SK-N-SH (cell line): ENCODE data around the gene DUOX2. TPM values are rescaled to one million over a fixed set of nuclear protein-coding genes. Genes with fewer than 3 reads are reported as not detected.
A peak's percentile ranks its signal among the peaks of the same experiment; 100 is the strongest.

Experiments
- CTCF ChIA-PET: fragments of 300-600, 350-600 bp; formaldehyde crosslinking; extraction: SDS; loops from one replicate; lab custom pipeline; 2021; lab: Yijun Ruan, JAX
- POLR2A ChIA-PET: fragments of 350-600 bp; sonication (Branson Sonifier 250); formaldehyde crosslinking; extraction: SDS; loops from one replicate; lab custom pipeline; 2020; ENCODE audit warnings: antibody characterized with exemption, inconsistent platforms; lab: Yijun Ruan, JAX
- DNase-seq: peaks from one replicate; pipeline ENCODE4 v3.0.0; 2012
- H2AFZ ChIP-seq: fragments of 200-600 bp; sonication (generic); 2 replicates; pipeline ENCODE4 v1.8.1; 2016; ENCODE audit warnings: antibody characterized with exemption, mild to moderate bottlenecking, low read depth
- H3F3A ChIP-seq: fragments of 200-600 bp; sonication (generic); replicated peaks from 2 replicates; pipeline ENCODE3; 2016; ENCODE audit warnings: antibody characterized with exemption, mild to moderate bottlenecking; ENCODE audit not compliant: insufficient read depth
- H3K27ac ChIP-seq, 2 experiments: fragments of 200-500 bp in 1 of 2; fragments of 200-600 bp in 1 of 2; sonication (Bioruptor generic) in 1 of 2; sonication (generic), shearing (Covaris generic) in 1 of 2; 2 replicates each; pipeline versions ENCODE4 v1.5.1 to v1.6.1; 2014 to 2016; ENCODE audit warnings: low read depth in 2 of 2, inconsistent platforms in 1 of 2, low read length in 1 of 2, mild to moderate bottlenecking in 1 of 2, mixed read lengths in 1 of 2
- H3K27me3 ChIP-seq: fragments of 200-600 bp; sonication (generic), shearing (Covaris generic); 2 replicates; pipeline ENCODE4 v1.6.1; 2016; ENCODE audit warnings: mixed run types; ENCODE audit not compliant: insufficient read depth
- H3K36me3 ChIP-seq, 2 experiments: fragments of 200-500 bp in 1 of 2; fragments of 200-600 bp in 1 of 2; sonication (Bioruptor generic) in 1 of 2; sonication (generic) in 1 of 2; replicated peaks in 1 of 2; 2 replicates each; pipeline versions ENCODE3 to v1.5.1; 2014 to 2016; ENCODE audit warnings: low read length in 1 of 2, mild to moderate bottlenecking in 1 of 2; ENCODE audit not compliant: insufficient read depth in 2 of 2, control insufficient read depth in 1 of 2
- H3K4me1 ChIP-seq, 2 experiments: fragments of 200-500 bp in 1 of 2; fragments of 200-600 bp in 1 of 2; sonication (Bioruptor generic) in 1 of 2; sonication (generic), shearing (Covaris generic) in 1 of 2; 2 replicates each; pipeline versions ENCODE4 v1.5.1 to v1.6.1; 2014 to 2016; ENCODE audit warnings: low read depth in 1 of 2, low read length in 1 of 2, mixed run types in 1 of 2; ENCODE audit not compliant: insufficient read depth in 2 of 2, control insufficient read depth in 1 of 2
- H3K4me2 ChIP-seq: fragments of 200-600 bp; sonication (generic), shearing (Covaris generic); 2 replicates; pipeline ENCODE4 v1.6.1; 2017; ENCODE audit warnings: mixed run types
- H3K4me3 ChIP-seq, 2 experiments: fragments of 200-500 bp in 1 of 2; fragments of 200-600 bp in 1 of 2; sonication (Bioruptor generic) in 1 of 2; sonication (generic), shearing (Covaris generic) in 1 of 2; 2 replicates each; pipeline versions ENCODE4 v1.5.1 to v1.8.1; 2014 to 2016; ENCODE audit warnings: low read depth in 2 of 2, inconsistent platforms in 1 of 2, low read length in 1 of 2, mild to moderate bottlenecking in 1 of 2, mixed read lengths in 1 of 2, moderate library complexity in 1 of 2
- H3K79me2 ChIP-seq: fragments of 200-600 bp; sonication (generic); 2 replicates; pipeline ENCODE4 v1.8.1; 2017; ENCODE audit warnings: mild to moderate bottlenecking; ENCODE audit not compliant: insufficient read depth
- H3K9ac ChIP-seq: fragments of 200-600 bp; sonication (generic); 2 replicates; pipeline ENCODE4 v1.6.1; 2017; ENCODE audit warnings: mixed run types
- H3K9me2 ChIP-seq: fragments of 200-600 bp; sonication (generic); 2 replicates; pipeline ENCODE4 v1.6.1; 2017; ENCODE audit warnings: mixed run types
- H3K9me3 ChIP-seq: fragments of 200-600 bp; sonication (generic); 2 replicates; pipeline ENCODE4 v1.6.1; 2017; ENCODE audit warnings: mixed run types, mild to moderate bottlenecking, moderate library complexity
- H4K20me1 ChIP-seq: fragments of 200-600 bp; sonication (generic); 2 replicates; pipeline ENCODE4 v1.6.1; 2017; ENCODE audit warnings: mild to moderate bottlenecking, mixed run types; ENCODE audit not compliant: insufficient read depth
- CTCF ChIP-seq: fragments of 200-600 bp; sonication (generic); IDR thresholded peaks from 2 replicates; pipeline ENCODE4 v1.6.1; 2017; ENCODE audit warnings: antibody characterized with exemption, mild to moderate bottlenecking, moderate library complexity
- FOXJ3 ChIP-seq: sonication (generic); formaldehyde crosslinking; IDR thresholded peaks from 2 replicates; pipeline ENCODE4 v1.5.1; 2020; ENCODE audit warnings: mild to moderate bottlenecking, missing genetic modification reagents
- FOXM1 ChIP-seq: IDR thresholded peaks from 2 replicates; pipeline ENCODE4 v1.4.0; 2012; ENCODE audit warnings: low read depth, mild to moderate bottlenecking
- GATA2 ChIP-seq: sonication (generic); formaldehyde crosslinking; IDR thresholded peaks from 2 replicates; pipeline ENCODE4 v1.5.0; 2020; ENCODE audit warnings: mild to moderate bottlenecking, missing genetic modification reagents
- RAD21 ChIP-seq: IDR thresholded peaks from 2 replicates; pipeline ENCODE4 v1.6.1; 2012; ENCODE audit warnings: mild to moderate bottlenecking, low read length
- RCOR1 ChIP-seq: fragments of 150-350 bp; IDR thresholded peaks from 2 replicates; pipeline ENCODE4 v1.6.1; 2017; ENCODE audit warnings: antibody characterized with exemption, low read length
- REST ChIP-seq: IDR thresholded peaks from 2 replicates; pipeline ENCODE4 v1.6.1; 2012; ENCODE audit warnings: mild to moderate bottlenecking, low read depth, low read length, moderate library complexity
- SMC3 ChIP-seq: IDR thresholded peaks from 2 replicates; pipeline ENCODE4 v1.6.1; 2012; ENCODE audit warnings: low read depth, low read length, improper control_type of control experiment
- TCF12 ChIP-seq: IDR thresholded peaks from 2 replicates; pipeline ENCODE4 v1.4.0; 2012
- WGBS: methylation state at CpG from one replicate; pipeline ENCODE4 v1.1.6; 2017; ENCODE audit warnings: low lambda C conversion rate; 5-methylcytosine and 5-hydroxymethylcytosine counted together
- polyA plus RNA-seq, 3 experiments: library from polyadenylated mRNA; depleted of rRNA; stranded (reverse); fragments of >200 nt; gene quantifications; 2 replicates each; pipeline ENCODE4 v1.2.3, GENCODE V29; 2012

The DUOX2 gene
- polyA plus RNA-seq, 1 of the 3 experiments (the other 2 are of a cell fraction) = not detected

- TF ChIP-seq FOXM1 (no peak), TCF12 (no peak), FOXJ3 (CRISPR knock-in tag) (no peak)
- Histone ChIP-seq H3K4me2 (no peak overlapping the region), H2AFZ (no peak overlapping the region), H3K9me3 (no peaks in the 10 kb centered on the region), H3K27ac (no peak overlapping the region), H3F3A (no peaks in the 10 kb centered on the region), H3K4me1 (peaks cover 0 to 15% of the 10 kb centered on the region in 2 experiments; a peak in 1 of 4 replicates), H3K79me2 (no peaks in the 10 kb centered on the region), H4K20me1 (no peaks in the 10 kb centered on the region), H3K36me3 (no peaks in the 10 kb centered on the region), H3K27me3 (peaks cover 10% of the 10 kb centered on the region; the same call in 1 of the 2 replicates), H3K9me2 (no peaks in the 10 kb centered on the region), H3K4me3 (no peak overlapping the region), H3K9ac (no peak overlapping the region)
- ChIA-PET CTCF (interaction anchor here (1.1 to 6.0 kb wide), 2 partner anchors 11 to 328 kb away, joined by 4 to 52 read pairs; no protein-coding TSS in a partner anchor), POLR2A (interaction anchor here (0.6 kb wide), 1 partner anchor 17 kb away, joined by 3 read pairs; no protein-coding TSS in a partner anchor)
- 65% methylated on average over 35 of the region's 47 CpGs for WGBS
- no peak for DNase-seq
Measured at GRCh38 chr15:45128971-45129639, 15.1 kb upstream of the DUOX2 start.

- H3K4me2 ChIP-seq = no peak overlapping the region
- no peaks in the 10 kb centered on the region for H3K36me3 ChIP-seq
- H3K79me2 ChIP-seq = no peaks in the 10 kb centered on the region
- H3K9ac ChIP-seq = no peak overlapping the region
- CTCF ChIA-PET = interaction anchor here (1.1 to 1.4 kb wide), 3 partner anchors 9 to 79 kb away, joined by 3 to 11 read pairs (median 8); no protein-coding TSS in a partner anchor
- no peaks in the 10 kb centered on the region for H3K9me2 ChIP-seq
- no peak for DNase-seq
- WGBS = 41% methylated on average over 2 of the region's 2 CpGs
- no peaks in the 10 kb centered on the region for H3F3A ChIP-seq
- no peaks in the 10 kb centered on the region for H3K9me3 ChIP-seq
- POLR2A ChIA-PET = no interaction called here
- no peak overlapping the region for H3K27ac ChIP-seq
- TF ChIP-seq REST = no peak
- no peak for TF ChIP-seq RCOR1
- TF ChIP-seq CTCF = peak; percentile 60
- no peak for TF ChIP-seq GATA2 (CRISPR knock-in tag)
- peak; percentile 50 for TF ChIP-seq RAD21
- peak; percentile 30 for TF ChIP-seq SMC3
- peak overlapping the region in 1 of 2 experiments; percentile 9; a peak in 1 of 4 replicates for H3K4me3 ChIP-seq
- no peak overlapping the region for H2AFZ ChIP-seq
- H4K20me1 ChIP-seq = no peaks in the 10 kb centered on the region
- peaks cover 0 to 3% of the 10 kb centered on the region in 2 experiments; a peak in 2 of 4 replicates for H3K4me1 ChIP-seq
- peaks cover 10% of the 10 kb centered on the region; the same call in 1 of the 2 replicates for H3K27me3 ChIP-seq
Measured at GRCh38 chr15:45126535-45127158, 12.7 kb upstream of the DUOX2 start.
